ENCODE results near the gene CLK2.

GRCh38 chr1:155269381-155269780 lies 3.9 kb downstream of the CLK2 start:
- TF ChIP-seq MAX (IDR thresholded peaks at IDR 0.05) = no peak
- TF ChIP-seq ATF3 (IDR thresholded peaks at IDR 0.05) = no peak
- TF ChIP-seq CTCF (IDR thresholded peaks at IDR 0.05 in 2 of 3, conservative IDR thresholded peaks at IDR 0.05 in 1 of 3; ENCODE audit: borderline replicate concordance in 1 of 3, insufficient read depth in 1 of 3, low read depth in 2 of 3, low read length in 2 of 3) = no peak
- no peak for TF ChIP-seq POLR2AphosphoS5 (IDR thresholded peaks at IDR 0.05; ENCODE audit: low read depth, low read length)
- no peak for TF ChIP-seq SP1 (IDR thresholded peaks at IDR 0.05; ENCODE audit: low read depth)
- TF ChIP-seq EGR1 (IDR thresholded peaks at IDR 0.05; ENCODE audit: low read depth) = no peak
- TF ChIP-seq POLR2A (IDR thresholded peaks at IDR 0.05; ENCODE audit: borderline replicate concordance, extremely low read depth, insufficient read depth, insufficient read length) = no peak
- no peak for TF ChIP-seq ZBTB33 (IDR thresholded peaks at IDR 0.05; ENCODE audit: extremely low read depth, insufficient replicate concordance, low read length)
- no peak for TF ChIP-seq YY1 (IDR thresholded peaks at IDR 0.05; ENCODE audit: extremely low read depth, insufficient replicate concordance, low read depth, low read length)
- no peak for TF ChIP-seq EZH2phosphoT487 (IDR thresholded peaks at IDR 0.05; ENCODE audit: borderline replicate concordance)
- TF ChIP-seq REST (IDR thresholded peaks at IDR 0.05; ENCODE audit: low read depth) = no peak
- no peak for TF ChIP-seq JUND (IDR thresholded peaks at IDR 0.05)
- TF ChIP-seq ZNF274 (IDR thresholded peaks at IDR 0.05; ENCODE audit: low read depth, low read length) = no peak
- no peak for TF ChIP-seq RAD21 (IDR thresholded peaks at IDR 0.05; ENCODE audit: low read depth)
